ENCODE data around the gene GOLGA6C.
"Not testable (repeated sequence)": the region's sequence is repeated elsewhere in the genome, so short reads cannot be mapped to it uniquely, and the experiment has no call there.

GOLGA6C gene, protein sequence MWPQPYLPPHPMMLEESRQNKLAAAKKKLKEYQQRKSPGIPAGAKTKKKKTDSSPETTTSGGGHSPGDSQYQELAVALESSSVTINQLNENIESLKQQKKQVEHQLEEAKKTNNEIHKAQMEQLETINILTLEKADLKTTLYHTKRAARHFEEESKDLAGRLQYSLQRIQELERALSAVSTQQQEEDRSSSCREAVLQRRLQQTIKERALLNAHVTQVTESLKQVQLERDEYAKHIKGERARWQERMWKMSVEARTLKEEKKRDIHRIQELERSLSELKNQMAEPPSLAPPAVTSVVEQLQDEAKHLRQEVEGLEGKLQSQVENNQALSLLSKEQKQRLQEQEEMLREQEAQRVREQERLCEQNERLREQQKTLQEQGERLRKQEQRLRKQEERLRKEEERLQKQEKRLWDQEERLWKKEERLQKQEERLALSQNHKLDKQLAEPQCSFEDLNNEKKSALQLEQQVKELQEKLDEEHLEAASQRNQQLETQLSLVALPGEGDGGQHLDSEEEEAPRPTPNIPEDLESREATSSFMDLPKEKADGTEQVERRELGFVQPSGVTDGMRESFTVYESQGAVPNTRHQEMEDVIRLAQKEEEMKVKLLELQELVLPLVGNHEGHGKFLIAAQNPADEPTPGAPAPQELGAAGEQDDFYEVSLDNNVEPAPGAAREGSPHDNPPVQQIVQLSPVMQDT

DNA sequence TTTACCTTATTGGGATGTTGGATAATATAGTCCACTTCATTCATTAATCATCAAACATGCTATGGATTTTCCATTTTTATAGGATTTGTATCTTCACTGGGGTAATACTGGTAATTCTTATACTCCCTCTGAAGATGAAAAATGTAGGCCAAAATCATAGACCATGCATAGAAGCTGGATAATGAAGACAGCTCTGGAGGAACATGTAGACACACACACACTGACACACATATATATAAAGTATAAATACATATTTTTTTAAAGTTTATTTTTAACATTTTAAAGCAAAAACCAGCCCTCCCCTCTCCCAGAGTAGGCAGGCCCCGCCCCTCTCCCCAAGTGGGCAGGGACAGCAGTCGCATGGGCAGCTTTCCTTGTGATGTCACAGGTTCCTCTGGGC is at the start of gene GOLGA6C:
Gene GOLGA6C (plus strand): TSS at position 301 of the 400 bp plus-strand sequence. CDS start 265 bp downstream, outside the sequence.
- not testable (repeated sequence) for DNase-seq

DNA sequence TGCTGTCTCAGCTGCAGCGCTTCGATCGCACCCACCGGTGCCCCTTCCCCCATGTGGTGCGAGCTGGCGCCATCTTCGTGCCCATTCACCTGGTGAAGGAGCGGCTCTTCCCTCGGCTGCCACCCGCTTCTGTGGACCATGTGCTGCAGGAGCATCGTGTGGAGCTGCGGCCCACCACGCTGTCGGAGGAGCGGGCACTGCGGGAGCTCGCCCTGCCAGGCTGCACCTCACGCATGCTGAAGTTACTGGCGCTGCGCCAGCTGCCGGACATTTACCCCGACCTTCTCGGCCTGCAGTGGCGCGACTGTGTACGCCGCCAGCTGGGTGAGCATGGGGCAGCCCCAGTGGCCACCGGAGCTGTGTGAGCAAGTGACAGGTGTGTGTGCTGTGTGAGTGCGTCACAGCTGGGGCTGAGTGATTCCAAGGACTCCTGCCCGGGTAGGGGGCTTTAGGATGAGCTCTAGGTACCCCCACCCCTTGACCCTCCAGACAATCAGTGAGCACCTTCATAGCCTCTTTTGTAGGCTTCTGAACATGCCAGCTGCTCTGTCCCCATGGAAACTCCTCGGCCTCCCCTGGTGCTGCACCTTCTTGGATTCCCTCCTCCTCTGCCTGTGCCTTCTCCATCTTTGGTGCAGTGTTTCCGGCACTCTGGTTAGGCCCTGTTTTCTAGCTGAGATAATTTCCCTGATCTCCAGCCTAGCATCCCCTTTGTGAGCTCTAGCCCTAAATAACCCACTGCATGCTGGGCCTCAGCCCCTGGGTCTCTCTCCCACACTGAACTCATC is 49.4 kb upstream of the GOLGA6C start:
- no peak for DNase-seq

DNA sequence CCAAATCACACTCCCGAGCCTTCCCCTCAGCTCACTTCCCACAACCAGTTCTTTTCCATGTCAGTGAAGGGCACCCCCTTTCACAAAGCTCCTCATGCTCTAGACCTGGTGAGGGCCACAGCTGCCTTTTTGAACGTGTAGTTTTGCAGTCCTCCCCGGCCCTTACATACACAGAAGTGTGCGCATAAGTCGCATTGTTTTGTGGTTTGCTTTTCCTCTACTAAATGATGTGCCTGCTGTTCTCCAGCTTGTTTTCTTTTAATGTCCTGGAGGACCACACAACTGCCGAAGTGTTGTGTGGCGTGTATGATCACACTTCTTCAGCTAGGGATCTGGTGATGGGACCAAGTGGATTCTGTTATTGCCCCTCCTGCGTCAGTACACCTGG is 48.9 kb upstream of the GOLGA6C start:
- DNase-seq, result no peak

DNA sequence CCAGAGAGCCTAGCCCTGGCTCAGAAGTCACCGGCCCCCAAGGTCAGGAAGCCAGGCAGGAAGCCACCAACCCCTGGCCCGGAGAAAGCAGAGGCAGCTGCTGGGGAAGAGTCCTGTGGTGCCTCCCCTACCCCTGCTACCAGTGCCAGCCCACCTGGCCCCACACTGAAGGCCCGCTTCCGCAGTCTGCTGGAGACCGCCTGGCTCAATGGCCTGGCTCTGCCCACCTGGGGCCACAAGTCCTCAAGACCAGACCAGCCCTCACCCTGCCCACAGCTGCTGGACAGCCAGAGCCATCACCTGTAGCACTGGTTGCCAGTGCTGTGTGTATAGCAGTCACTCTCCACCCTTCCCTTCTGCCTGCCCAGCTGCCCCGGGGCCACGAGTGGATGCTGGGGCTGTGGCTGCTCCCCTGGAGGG is 47.3 kb upstream of the GOLGA6C start:
- DNase-seq, result no peak

DNA sequence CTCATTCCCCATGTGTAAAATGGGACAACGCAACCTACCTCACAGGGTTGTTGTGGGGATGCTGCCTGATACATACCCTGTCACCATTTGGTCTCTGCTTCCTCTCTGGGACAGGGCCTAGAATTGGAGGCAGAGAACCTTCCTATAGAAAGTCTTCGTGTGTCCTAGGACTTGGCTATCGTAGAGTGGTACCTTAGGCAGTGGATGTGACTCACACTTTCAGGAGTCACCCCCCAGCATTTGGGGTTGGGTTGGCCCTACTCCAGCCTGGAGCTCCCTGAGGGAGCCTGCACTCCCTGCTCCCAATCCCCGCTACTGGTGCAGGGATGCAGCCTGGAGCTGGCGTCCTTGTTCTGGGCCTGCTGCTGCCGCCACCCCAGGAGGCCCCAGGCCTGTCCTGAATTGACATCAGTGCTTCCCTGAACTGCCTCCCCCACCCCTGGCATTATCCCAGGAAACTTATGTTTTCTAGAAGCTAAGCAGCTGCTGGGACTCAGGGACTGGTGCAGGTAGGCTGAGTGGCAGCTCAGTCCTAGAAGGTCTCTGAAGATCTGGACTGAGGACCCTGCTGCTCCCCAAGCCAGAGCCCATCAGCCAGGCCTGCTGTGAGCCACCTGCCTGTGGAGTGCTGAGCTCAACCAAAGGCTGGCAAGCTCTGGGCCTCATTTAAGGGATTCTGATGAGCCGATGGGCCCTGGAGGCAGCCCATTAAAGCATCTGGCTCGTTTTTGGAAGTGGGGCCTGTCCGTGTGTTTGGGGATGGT is 46.5 kb upstream of the GOLGA6C start:
- no peak for DNase-seq

DNA sequence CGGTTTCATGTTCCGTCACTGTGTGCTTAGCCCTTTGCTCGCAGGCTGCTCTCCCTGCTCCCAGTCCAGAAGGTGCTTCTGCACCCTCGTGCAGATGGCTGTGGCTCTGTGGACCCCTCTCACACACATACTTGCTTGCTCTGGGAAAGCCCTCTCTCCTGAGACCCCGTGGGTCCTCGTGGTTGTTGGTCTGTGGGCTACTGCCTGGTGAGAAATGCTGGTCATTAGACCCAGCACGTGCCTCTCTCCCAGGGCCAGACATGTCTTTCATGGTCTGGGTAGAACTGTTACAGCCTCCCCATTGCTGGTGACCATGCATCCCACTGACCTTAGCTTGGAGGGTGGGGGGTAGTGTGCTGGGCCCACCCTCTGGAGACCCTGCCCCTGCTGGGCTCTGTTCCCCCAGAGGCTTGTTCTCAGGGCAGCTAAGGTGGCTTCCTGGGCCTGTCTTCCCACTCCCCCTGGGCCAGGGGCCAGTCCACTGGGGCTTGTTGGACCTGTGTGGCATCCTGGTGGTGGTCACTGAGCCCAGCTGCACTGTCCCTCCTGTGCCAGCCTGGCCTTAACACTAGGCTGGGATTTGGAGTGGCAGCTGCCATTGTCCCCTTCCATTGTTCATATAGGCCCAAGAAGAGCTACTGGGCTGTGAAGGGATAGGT is 45.8 kb upstream of the GOLGA6C start:
- no peak for DNase-seq

DNA sequence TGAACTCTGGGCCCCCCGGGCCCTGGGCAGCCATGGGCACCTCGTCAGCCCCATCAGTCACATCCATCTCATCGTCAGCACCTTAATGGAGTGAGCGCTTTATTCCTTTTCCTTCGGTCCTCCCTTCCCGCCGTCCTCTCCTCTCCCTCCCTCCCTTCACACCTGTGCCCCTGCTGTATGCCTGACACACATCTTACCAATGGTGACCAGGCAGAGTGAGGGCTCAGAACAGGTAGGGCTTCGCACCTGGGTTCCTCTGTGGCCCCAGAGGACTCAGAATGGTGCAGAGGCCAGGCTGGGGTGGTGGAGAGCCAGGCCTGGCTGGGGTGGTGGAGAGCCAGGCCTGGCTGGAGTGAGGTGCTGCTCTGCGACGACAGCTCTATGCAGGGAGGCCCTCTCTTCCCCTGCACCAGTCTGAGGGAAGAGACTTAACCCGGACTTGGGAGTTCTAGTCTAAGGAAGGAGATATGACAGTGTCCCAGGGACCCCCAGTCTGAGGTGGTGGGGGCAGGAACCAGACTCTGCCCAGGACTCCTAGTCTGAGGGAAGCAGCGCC is 44.8 kb upstream of the GOLGA6C start:
- no peak for DNase-seq

DNA sequence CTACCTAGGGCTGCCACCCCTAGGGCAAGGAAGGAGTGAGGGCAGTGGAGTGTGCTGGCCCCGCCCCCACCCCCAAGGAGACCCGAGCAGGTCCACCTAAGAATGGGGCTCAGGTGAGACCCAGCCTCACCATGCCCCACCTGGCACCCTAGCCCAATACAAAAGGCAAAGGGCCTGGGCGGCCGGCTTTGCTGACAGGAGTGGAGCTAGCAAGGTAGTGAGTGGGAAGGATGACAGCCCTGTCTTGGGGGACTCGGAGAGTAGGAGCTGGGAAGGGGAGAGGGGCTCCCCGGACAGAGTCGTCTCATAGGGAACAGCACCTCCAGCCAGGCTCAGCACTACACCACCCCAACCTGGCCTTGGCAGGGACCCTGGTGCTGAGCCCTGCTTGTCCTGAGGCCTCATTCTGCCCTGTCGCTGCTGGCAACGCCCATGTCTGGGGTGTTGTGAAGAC is 44.3 kb upstream of the GOLGA6C start:
- no peak for DNase-seq

DNA sequence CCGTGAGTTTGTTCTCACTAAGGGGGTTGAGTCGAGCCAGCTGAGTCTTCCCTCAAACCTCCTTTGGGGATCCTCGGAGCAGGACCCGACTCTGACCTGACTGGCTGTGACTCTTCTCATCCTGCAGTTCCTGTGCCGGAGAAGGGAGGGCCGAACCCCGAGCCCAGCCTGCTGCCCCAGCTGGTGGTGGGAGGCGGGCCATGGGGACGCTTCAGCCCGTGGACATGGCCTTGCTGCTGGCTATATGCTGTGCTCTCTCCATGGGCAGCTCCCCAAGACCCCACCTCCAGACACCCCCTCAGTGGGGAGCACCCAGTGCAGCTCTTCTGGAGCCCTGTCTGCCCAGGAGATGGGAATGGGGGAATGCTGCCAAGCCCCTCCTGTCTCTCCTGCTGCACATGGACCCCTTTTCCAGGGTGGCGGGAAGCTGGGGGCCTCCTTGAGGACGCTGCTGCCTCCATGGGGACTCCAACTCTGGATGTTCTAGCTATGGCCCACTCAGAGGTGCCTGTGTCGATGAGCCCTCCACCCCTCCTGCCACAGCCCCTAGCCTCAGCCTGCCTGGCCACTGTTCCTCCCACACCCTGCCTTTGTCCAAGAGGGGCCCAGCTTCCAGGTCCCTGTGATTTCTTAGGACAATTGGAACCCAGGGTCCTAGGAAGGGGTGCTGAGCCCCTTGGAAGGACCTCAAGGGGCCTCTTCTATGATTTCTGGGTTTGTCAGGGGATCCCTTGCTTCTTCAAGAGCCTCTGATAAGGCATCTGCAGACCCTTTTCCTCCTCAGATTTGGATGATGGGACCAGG is 43.6 kb upstream of the GOLGA6C start:
- no peak for DNase-seq

DNA sequence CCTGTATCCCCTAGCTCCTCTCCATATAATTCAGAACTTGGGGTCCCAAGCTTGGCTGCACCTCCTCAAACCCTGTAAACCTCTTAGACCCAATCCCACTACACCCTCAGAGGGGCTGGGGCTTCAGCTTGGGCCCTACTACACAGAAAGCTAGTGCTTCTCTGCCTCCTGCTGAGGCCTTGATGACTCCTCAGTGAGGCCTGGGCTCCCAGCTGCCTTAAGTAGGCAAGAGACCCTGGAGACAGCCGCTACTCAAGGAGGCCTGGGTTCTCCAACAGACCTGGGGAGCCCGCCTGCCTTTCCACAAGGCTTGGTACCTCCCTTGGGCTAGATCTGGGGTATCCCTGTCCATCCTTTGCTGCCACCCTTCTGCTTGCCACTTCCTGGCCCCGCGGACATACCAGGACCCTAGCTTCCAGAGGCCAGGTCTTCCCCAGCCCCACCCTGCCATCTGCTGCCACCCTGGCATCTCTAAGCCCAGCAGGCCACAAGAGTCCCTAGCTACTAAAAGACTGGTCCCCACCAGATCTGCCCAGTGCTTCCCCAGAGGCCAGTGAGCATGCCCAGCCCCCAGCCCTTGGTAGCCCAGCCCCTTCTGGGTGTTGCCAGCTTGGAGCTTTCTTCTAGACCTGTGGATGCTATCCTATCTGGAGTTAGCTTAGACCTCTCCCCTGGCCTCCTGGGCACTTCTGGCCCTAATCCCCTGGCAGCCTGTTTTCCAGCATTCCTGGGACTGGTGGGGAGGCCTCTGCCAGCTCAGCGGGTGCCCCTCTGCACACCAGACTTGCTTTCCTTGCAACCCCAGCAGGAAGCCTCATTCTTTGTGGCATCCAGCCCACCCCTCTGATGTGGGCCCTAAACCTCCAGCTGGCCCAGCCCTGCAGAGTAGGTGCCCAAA is 42.8 kb upstream of the GOLGA6C start:
- no peak for DNase-seq

DNA sequence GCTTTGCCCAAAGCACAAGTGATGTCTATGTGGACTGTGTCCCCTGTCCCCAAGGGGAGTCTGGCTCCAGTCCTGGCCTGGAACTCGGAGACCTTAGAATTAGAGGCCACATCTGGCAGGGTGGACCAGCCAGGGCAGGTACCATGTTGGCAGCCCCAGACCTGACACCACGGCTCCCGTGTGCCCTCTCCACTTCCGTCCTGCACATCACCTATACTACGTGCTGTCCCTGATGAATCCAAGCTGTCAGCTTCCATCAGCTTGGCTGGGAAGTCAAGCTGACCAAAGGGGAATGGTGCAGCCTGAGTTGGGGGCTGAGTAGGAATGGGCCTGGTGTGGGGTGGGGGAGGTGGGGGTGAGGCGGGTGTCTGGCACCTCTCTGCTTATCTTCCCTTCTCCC is 41.1 kb upstream of the GOLGA6C start:
- DNase-seq, result no peak

DNA sequence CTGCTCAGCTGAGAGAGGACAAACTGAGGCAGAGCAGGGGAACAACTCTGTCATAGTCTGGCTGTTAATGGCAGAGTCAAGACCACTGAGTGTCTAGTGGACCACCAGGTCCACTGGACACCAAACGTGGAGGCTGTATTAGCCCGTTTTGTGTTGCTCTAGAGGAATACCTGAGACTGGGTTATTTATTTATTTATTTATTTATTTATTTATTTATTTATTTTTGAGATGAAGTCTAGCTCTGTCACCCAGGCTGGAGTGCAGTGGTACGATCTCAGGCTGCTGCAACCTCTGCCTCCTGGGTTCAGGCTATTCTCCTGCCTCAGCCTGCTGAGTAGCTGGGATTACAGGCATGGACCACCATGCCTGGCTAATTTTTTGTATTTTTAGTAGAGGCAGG is 40.6 kb upstream of the GOLGA6C start:
- DNase-seq, result not testable (repeated sequence)

DNA sequence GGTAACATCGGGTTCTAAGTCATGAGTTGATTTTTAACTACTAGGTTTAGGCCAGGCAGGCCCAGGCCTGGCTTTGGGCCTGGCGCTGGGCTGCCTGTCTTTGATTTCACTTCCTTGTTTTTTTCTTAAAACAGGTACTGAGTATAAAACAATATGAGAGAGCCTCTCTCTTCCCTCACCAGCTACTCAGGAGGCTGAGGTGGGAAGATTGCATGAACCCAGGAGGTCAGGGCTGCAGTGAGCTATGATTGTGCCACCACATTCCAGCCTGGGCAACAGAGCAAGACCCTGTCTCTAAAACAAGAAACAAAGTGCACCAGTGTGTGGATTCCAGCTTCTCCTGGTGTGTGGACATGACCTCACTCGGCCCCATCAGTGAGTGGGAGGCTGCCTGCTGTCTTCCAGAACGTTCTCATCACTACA is 38.6 kb upstream of the GOLGA6C start:
- not testable (repeated sequence) for DNase-seq

DNA sequence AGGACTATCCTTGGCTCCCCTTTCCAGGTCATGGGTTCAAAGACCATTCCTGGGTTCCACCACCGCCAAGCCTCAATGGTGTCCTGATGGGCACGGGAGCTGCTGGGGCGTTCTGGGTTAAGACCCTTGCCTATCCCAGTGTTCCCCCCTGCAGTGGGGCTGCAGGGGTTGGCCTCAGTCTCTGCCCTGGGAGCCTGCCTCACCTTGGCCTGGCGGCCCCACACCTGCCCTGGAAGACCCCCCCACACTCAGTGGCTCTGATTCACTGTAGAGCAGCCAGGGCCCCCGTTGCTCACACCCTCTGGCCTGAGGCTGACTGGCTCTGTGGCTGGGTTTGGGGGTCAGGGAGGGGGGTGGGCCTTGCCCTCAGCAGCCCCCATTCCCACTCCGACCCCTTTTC is 34.4 kb upstream of the GOLGA6C start:
- no peak for DNase-seq

DNA sequence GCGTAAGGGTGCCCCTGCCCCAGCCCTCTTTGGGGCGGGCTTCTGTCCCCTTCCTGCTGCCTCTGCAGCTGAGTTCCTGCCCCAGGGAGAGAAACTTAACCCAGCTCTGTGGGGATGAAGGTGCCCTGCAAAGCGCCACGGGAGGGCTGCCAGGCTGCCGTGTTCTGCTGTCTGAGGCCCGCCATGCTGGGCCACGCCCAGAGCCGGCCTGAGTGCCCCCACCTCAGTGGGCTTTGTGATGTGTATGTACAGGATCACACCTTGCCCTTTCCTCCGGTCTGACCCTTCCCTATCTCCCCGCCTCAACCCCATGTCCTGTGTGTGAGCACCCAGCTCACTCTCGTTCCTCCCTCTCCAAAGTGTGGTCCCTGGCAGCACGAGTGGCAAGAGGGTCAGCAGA is 33.9 kb upstream of the GOLGA6C start:
- no peak for DNase-seq

DNA sequence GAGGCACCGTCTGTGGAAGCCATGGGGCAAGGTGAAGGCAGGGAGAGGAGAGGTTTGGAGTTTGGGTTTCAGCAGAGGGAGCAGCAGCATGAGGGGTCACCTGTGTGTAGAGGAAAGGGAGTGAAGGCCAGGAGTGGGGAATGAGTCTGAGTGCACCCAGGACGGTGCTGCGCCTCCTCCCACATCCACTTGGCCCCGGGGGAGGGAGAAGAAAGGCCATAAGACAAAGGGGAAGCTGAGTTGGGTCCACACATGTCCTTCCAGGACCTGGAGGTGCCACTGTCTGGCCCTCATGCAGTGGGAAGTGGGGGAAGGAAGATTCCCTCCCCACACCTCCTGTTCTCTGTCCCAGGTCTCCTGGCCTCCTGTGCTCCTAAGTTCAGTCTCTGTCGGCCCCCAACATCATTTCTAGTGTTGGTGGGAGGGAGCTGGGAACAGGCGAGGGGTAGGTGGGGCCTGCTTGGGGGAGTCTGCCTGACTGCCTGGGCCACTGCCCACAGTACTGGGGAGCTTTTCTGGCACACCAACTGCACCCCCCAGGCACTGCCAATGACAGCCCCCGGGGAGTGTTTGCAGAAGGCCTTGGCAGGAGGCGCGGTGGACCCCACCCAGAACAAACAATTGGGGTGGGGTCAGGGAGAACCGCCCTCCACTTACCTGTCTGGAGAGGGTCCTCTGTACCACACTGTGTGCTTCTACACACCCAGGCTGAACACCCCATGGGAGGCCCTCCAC is 32.9 kb upstream of the GOLGA6C start:
- not testable (repeated sequence) for DNase-seq

DNA sequence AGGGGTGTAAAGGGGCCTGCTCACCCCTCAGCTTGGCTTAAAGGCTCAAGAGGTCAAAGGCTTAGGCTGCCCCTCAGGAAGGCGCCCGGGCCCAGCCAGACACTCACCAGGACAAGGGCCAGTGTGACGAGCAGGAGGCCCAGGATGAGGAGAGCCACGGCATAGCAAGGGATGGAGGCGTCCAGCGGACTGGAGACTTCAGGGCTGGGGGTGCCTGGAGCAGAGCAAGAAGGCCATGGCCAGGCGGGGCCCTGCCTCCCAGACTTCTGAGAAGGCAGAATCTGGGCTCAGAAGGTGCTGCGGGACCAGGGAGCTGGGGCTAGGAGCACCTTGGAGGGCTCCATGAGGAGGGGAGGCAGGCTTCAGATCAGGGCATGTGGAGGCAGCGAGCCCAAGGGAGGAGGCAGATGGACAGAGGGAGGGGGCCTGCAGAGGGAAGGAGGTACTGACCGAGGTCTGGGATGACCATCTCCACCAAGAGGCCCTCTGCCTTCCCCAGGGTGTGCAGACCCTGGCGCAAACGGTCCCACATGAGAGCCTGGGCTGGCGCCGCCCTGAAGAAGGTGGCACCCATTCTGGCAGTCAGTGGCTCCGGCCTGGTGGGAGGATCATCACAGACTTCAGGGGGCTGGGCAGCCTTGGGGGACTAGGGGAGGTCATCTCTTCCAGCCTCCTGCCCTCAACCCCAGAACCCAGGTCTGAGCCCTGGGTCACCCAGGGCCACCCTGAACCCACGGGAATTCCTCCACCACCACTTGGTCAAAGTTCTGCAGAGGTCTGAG is 32.0 kb upstream of the GOLGA6C start:
- no peak for DNase-seq

DNA sequence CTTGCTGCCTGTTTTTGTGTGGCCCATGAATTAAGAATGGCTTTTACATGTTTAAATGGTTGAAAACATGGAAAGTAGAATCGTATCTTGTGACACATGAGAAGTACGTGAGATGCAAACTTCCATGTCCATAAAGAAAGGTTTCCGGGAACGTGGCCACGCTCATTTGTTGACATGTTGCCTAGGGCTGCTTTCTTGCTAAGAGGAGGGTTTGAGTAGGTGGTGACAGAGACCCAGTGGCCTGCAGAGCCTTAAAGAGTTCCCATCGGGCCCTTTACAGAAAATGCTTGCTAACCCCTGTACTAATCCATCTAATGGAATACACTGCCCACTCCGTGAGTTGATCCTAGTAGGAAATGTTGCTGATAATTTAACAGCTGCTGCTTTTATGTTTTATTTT is 31.0 kb upstream of the GOLGA6C start:
- not testable (repeated sequence) for DNase-seq
